Omental fat pad (tissue), 4 donors: Measurements from ENCODE around the gene PRKCA. TPM values are rescaled to one million over a fixed set of nuclear protein-coding genes. Genes with fewer than 3 reads are reported as not detected.

ENCODE experiments used
- ATAC-seq: fragments of 150-250 bp; one replicate; pipeline ENCODE4 v1.9.1; 2016; ENCODE audit warnings: mild to moderate bottlenecking, moderate library complexity; ENCODE audit not compliant: low FRiP score
- DNase-seq: peaks from one replicate; pipeline ENCODE4 v3.0.0-alpha.2; 2019; ENCODE audit warnings: low spot score
- total RNA-seq, 4 donors: library from RNA; depleted of rRNA; stranded (reverse); fragments of >200 nt; gene quantifications; one replicate each; pipeline ENCODE4 v1.1.0, GENCODE V29; 2016
- TF ChIP-seq, protein P1 (sequence below), 3 donors: fragments of 450-650 bp; IDR thresholded peaks; one replicate each; pipeline ENCODE4 v1.5.1; 2016 to 2017; ENCODE audit warnings: antibody characterized with exemption in 3 of 3, mild to moderate bottlenecking in 3 of 3, moderate library complexity in 2 of 3

PRKCA gene
- total RNA-seq, 4 donors from 2014 or later = 6.7 to 14.3 (median 10.3) TPM

DNA sequence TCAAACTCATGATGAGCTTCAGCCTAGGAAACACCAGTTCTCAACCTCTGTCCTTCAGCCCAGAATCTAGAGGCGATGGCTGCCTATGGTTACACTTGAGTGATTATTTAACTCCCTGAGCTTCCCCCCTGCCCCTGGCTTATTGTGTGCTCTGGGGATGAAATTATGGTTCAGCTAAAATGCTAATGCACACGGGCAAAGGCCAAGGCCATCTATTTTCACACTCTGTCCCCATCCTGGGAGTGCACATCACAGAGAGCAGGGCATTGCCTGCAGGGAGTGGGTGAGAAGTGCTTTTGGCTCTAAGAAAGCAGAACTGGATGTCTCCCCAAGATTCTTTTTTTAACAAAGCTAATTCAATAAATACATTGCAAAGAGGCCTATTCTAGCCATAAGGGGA is 510.9 kb downstream of the PRKCA start:
- ATAC-seq = no peak
- TF ChIP-seq, protein P1, sequence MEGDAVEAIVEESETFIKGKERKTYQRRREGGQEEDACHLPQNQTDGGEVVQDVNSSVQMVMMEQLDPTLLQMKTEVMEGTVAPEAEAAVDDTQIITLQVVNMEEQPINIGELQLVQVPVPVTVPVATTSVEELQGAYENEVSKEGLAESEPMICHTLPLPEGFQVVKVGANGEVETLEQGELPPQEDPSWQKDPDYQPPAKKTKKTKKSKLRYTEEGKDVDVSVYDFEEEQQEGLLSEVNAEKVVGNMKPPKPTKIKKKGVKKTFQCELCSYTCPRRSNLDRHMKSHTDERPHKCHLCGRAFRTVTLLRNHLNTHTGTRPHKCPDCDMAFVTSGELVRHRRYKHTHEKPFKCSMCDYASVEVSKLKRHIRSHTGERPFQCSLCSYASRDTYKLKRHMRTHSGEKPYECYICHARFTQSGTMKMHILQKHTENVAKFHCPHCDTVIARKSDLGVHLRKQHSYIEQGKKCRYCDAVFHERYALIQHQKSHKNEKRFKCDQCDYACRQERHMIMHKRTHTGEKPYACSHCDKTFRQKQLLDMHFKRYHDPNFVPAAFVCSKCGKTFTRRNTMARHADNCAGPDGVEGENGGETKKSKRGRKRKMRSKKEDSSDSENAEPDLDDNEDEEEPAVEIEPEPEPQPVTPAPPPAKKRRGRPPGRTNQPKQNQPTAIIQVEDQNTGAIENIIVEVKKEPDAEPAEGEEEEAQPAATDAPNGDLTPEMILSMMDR (IDR thresholded peaks at IDR 0.05) = no peak
- no peak for DNase-seq

DNA sequence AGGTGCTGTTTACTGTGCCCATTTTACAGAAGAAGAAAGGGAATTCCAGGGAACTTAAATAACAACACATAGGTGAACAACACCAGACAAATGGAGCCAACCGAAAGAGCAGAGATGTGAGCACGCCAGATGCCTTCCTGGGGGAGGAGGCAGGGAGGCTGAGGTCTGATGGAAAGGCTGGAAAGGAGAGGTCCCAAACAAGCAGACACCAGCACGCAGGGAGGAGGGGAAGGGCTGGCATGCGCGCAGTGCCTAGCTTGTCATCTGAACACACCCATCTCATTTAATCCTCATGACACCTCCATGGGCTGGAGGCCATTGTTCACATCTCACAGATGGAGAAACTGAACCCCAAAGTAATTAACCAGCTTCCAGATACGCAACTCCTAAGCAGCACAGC is 511.6 kb downstream of the PRKCA start:
- no peak for DNase-seq
- TF ChIP-seq, protein P1 (IDR thresholded peaks at IDR 0.05) = no peak

DNA sequence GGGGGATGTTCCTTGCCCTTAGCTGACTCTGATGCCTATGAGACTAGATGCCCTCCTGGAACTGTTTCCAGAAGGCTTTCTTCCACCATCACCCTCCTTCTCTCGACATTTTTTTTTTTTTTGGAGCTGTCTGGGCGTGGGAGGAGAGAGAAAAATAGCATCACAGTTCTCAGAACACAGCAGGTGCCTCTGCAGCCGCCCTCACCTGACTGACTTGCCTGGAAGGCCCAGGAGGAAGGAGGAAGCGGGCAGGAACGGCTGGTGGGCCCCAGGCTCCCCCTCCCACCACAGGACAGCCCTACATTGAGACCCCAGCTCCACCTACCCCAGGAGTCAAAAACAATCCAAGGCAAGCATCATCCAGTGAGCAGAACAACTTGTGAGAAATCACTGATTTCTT is 512.2 kb downstream of the PRKCA start:
- DNase-seq = no peak
- ATAC-seq = no peak
- TF ChIP-seq, protein P1 (IDR thresholded peaks at IDR 0.05) = no peak

More for the DNA sequence above, 511.6 kb downstream of the PRKCA start:
- no peak for ATAC-seq

DNA sequence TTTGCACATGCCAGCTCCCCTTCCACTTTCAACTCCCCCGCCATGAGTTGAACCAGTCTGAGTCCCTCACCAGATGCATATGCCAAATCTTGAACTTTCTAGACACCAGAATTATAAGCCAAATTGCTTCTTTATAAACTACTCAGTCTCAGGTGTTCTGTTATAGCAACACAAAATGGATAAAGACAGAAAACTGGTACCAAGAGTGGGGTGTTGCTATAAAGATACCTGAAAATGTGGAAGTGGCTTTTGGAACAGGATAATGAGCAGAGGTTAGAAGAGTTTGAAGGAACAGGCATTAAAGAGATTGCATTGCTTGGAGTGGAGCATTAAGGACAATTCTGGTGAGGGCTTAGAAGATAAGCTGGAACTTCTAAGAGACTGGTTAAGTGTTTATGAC is 515.3 kb downstream of the PRKCA start:
- DNase-seq (no peak), ATAC-seq (no peak)
- TF ChIP-seq, protein P1 (IDR thresholded peaks at IDR 0.05) = no peak

DNA sequence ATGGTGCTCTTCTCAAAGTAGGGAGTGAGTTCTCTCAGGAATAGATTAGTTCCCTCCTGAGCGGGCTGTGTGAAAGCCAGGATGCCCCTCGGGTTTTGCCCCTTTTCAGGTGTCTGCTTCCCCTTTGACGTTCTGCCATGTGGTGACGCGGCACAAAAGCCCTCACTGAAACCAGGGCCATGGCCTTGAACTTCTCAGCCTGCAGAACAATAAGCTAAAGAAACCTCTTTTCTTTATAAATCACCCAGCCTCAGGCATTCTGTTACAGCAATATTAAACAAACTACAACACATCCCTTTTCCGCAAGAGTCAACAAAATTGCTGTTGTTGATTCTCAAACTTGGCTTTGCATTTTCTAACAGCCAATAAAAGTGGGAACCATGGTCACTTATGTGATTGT is 517.1 kb downstream of the PRKCA start:
- DNase-seq (no peak), ATAC-seq (no peak)
- TF ChIP-seq, protein P1 (IDR thresholded peaks at IDR 0.05) = no peak

DNA sequence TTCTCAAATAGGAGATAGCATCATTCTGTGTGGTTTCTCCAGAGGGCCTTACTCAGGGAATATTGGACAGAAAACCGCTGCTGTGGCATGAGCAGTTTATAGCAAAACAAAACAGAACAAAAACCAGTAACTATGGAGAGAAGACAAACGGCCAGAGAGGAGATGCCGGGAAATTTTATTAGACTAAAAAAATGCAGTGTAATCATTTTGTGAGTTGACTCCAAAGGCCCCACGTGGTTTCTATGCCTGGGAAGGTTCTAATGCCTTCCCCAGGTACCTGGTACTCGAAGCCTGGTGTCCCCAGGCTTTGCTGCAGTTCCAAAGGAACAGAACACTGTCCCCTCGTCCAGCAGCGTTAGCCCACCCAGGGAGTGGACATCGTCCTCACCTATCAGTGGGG is 519.6 kb downstream of the PRKCA start:
- TF ChIP-seq, protein P1 (IDR thresholded peaks at IDR 0.05) = no peak
- DNase-seq (no peak), ATAC-seq (no peak)

DNA sequence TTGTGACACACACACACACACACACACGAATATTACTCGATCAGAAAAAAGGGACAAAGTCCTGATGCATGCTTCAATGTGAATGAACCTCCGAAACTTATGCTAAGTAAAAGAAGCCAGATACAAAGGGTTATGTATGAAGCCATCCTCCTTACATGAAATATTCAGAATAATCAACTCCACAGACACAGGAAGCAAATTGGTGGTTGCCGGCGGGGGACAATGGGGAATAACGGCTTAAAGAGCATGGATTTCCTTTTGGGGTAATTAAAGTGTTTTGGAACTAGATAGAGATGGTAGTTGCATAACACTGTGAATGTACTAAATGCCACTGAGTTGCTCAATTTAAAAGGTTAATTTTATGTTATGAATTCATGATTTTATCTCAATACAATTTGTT is 524.4 kb downstream of the PRKCA start:
- ATAC-seq (no peak), DNase-seq (no peak)
- TF ChIP-seq, protein P1 (IDR thresholded peaks at IDR 0.05) = no peak
